ENCODE data around the gene CCDC152.

The CCDC152 gene

GRCh38 chr5:42740920-42741319 lies 15.7 kb upstream of the CCDC152 start:
- TF ChIP-seq, protein P1, sequence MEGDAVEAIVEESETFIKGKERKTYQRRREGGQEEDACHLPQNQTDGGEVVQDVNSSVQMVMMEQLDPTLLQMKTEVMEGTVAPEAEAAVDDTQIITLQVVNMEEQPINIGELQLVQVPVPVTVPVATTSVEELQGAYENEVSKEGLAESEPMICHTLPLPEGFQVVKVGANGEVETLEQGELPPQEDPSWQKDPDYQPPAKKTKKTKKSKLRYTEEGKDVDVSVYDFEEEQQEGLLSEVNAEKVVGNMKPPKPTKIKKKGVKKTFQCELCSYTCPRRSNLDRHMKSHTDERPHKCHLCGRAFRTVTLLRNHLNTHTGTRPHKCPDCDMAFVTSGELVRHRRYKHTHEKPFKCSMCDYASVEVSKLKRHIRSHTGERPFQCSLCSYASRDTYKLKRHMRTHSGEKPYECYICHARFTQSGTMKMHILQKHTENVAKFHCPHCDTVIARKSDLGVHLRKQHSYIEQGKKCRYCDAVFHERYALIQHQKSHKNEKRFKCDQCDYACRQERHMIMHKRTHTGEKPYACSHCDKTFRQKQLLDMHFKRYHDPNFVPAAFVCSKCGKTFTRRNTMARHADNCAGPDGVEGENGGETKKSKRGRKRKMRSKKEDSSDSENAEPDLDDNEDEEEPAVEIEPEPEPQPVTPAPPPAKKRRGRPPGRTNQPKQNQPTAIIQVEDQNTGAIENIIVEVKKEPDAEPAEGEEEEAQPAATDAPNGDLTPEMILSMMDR (IDR thresholded peaks at IDR 0.05; ENCODE audit: low read length, missing control alignments) = no peak
- DNase-seq (ENCODE audit: low read depth) = no peak
- no peak overlapping the region for H3K4me3 ChIP-seq (replicated peaks; ENCODE audit: low read depth, low read length)

GRCh38 chr5:42745426-42745825 lies 11.2 kb upstream of the CCDC152 start:
- DNase-seq (ENCODE audit: low read depth) = peak; percentile 26
- no peak overlapping the region for H3K4me3 ChIP-seq (replicated peaks; ENCODE audit: low read depth, low read length)
- TF ChIP-seq, protein P1 (IDR thresholded peaks at IDR 0.05; ENCODE audit: low read length, missing control alignments) = peak; percentile 56

DNA sequence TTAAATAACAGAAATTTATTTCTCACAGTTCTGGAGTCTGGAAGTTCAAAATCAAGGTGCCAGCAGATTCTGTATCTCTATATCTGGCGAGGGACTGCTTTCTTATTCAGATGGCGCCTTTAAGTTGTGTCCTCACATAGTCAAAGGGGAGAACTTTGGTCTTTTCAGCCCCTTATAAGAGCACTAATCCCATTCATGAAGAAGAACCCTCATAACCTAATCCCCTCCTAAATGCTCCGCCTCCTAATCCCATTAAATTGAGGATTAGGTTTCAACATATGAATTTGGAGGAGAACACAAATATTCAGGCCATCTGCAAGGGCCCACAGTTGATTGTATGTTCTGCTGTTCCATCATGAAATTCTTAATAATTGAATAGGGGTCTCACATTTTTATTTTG lies 10.8 kb upstream of the CCDC152 start:
- TF ChIP-seq, protein P1 (IDR thresholded peaks at IDR 0.05; ENCODE audit: low read length, missing control alignments) = no peak
- no peak overlapping the region for H3K4me3 ChIP-seq (replicated peaks; ENCODE audit: low read depth, low read length)
- DNase-seq (ENCODE audit: low read depth) = no peak

DNA sequence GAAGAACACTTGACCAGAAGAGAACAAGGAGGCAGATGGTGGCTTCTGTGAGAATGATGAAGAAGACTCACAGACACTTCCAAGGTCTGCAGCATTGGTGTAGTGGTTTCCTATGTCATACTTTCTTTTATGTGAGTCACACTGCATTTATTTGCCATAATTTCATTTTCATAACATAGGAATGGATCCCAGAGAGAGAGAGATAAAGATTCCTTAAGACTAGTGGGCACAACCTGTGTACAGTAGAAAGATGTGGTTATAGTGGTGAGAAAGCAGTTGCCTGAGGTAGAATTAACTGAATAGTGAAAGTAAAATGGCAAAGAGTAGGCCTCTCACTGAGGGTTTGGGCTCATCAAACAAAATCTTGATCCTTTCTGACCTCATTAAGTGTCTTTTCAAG lies 7.6 kb upstream of the CCDC152 start:
- TF ChIP-seq, protein P1 (IDR thresholded peaks at IDR 0.05; ENCODE audit: low read length, missing control alignments) = no peak

DNA sequence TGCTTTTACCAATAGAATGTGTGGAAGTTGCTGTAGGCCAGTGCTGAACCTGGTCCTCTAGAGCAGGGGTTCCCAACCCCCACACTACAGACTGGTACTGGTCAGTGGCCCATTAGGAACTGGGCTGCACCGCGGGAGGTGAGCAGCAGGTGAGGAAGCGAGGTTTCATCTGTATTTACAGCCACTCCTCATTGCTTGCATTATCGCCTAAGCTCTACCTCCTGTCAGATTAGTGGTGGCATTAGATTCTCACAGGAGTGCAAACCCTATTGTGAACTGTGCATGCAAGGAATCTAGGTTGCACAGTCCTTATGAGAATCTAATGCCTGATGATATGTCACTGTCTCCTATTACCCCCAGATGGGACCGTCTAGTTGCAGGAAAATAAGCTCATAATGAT lies 6.1 kb upstream of the CCDC152 start:
- TF ChIP-seq, protein P1 (IDR thresholded peaks at IDR 0.05; ENCODE audit: low read length, missing control alignments) = no peak
- no peak for DNase-seq (ENCODE audit: low read depth)
- H3K4me3 ChIP-seq (replicated peaks; ENCODE audit: low read depth, low read length) = no peak overlapping the region

More for the DNA sequence above, 7.6 kb upstream of the CCDC152 start:
- no peak for DNase-seq (ENCODE audit: low read depth)
- no peak overlapping the region for H3K4me3 ChIP-seq (replicated peaks; ENCODE audit: low read depth, low read length)

DNA sequence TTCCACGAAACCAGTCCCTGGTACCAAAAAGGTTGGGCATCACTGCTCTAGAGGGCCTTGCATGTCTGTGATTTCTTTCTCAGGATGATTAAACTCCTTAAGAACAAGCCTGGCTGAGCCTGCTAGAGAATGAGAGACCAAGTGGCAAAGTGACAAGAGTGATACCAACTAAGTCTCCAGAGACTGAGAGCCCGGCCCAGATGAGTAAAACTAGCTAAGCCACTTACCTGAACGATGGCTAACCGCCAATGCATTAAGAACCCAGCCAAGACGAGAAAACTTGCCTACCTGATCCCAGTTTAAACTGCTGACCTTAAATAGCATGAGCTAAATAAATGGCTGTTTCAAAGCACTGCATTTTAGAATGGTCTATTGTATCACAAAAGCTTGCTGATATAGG lies 5.6 kb upstream of the CCDC152 start:
- no peak for DNase-seq (ENCODE audit: low read depth)
- TF ChIP-seq, protein P1 (IDR thresholded peaks at IDR 0.05; ENCODE audit: low read length, missing control alignments) = no peak
- H3K4me3 ChIP-seq (replicated peaks; ENCODE audit: low read depth, low read length) = no peak overlapping the region

- DNase-seq (ENCODE audit: low read depth) = no peak
- no peak overlapping the region for H3K4me3 ChIP-seq (replicated peaks; ENCODE audit: low read depth, low read length)
- TF ChIP-seq, protein P1 (IDR thresholded peaks at IDR 0.05; ENCODE audit: low read length, missing control alignments) = no peak
Measured at GRCh38 chr5:42753099-42753498, 3.5 kb upstream of the CCDC152 start.

Measured in fibroblast of pulmonary artery (primary cell).